Measurements from ENCODE around the gene DUOXA2.
"Not testable (repeated sequence)": the region's sequence is repeated elsewhere in the genome, so short reads cannot be mapped to it uniquely, and the experiment has no call there.

Gene DUOXA2

GRCh38 chr15:45094358-45094730, 19.8 kb upstream of the DUOXA2 start:
- in situ Hi-C loops (cut with MboI; ENCODE audit: low sequenced_read_pairs): no loop called here

- in situ Hi-C loops (cut with MboI; ENCODE audit: low sequenced_read_pairs): no loop called here
These were observed 18.5 kb upstream of the DUOXA2 start for GRCh38 chr15:45095661-45096060.

GRCh38 chr15:45097466-45097865, 16.7 kb upstream of the DUOXA2 start:
- in situ Hi-C loops (cut with MboI; ENCODE audit: low sequenced_read_pairs): no loop called here

DNA sequence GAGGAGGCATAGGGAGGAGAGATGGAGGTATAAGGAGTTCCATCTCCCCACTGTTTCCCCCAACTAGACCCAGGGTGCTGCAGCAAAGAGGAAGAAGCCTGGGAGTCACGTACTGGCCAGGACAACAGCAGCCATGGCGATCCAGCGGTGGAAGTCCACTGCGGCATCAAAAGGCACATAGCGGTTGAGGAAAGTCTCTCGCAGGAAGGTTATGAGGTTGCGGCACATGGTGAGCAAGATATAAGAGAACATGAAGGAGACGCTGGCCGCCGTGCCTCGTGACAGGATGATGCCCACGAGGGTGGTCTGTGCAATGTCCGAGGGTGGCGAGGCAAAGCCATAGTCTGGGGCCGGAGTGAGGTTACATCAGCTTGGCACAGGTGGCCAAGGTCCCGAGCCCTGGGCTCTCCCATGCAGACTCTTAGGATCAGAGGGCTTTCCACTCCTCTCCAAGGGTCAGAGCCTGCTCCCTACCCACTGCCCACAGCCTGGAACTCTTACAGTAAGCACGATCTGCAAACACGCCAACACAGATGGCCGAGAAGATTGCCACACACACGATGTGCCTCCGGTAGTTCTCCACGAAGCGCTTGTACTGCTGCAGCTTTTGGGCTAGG, 14.5 kb upstream of the DUOXA2 start:
- in situ Hi-C loops (cut with MboI; ENCODE audit: low sequenced_read_pairs): no loop called here

- in situ Hi-C loops (cut with MboI; ENCODE audit: low sequenced_read_pairs): no loop called here
These were observed 13.1 kb upstream of the DUOXA2 start for GRCh38 chr15:45100884-45101625.

DNA sequence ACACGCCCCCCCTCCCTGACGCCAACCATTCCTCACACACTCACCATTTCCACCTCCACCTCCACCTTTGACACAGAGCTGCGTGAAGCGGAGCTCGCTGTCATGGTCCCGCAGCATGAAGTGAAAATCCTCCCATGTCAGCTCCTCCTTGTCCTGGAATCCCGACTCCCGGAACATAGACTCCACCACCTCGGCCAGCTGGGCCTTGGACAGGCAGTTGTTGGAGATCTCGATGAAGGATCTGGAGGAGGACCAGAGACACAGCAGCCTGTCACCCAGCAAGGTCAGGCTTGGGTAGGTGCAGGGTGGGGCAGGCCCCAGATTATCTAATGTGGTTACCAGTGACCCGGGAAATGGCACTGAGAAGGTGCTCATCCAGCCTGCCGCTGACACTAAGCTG, 12.4 kb upstream of the DUOXA2 start:
- in situ Hi-C loops (cut with MboI; ENCODE audit: low sequenced_read_pairs): no loop called here

GRCh38 chr15:45102226-45102625, 11.9 kb upstream of the DUOXA2 start:
- in situ Hi-C loops (cut with MboI; ENCODE audit: low sequenced_read_pairs): no loop called here

- in situ Hi-C loops (cut with MboI; ENCODE audit: low sequenced_read_pairs): not testable (repeated sequence)
These were observed 10.0 kb upstream of the DUOXA2 start for GRCh38 chr15:45104170-45104569.

- in situ Hi-C loops (cut with MboI; ENCODE audit: low sequenced_read_pairs): no loop called here
These were observed 8.5 kb upstream of the DUOXA2 start for GRCh38 chr15:45105586-45105985.

GRCh38 chr15:45106002-45106790, 7.9 kb upstream of the DUOXA2 start:
- in situ Hi-C loops (cut with MboI; ENCODE audit: low sequenced_read_pairs): no loop called here

DNA sequence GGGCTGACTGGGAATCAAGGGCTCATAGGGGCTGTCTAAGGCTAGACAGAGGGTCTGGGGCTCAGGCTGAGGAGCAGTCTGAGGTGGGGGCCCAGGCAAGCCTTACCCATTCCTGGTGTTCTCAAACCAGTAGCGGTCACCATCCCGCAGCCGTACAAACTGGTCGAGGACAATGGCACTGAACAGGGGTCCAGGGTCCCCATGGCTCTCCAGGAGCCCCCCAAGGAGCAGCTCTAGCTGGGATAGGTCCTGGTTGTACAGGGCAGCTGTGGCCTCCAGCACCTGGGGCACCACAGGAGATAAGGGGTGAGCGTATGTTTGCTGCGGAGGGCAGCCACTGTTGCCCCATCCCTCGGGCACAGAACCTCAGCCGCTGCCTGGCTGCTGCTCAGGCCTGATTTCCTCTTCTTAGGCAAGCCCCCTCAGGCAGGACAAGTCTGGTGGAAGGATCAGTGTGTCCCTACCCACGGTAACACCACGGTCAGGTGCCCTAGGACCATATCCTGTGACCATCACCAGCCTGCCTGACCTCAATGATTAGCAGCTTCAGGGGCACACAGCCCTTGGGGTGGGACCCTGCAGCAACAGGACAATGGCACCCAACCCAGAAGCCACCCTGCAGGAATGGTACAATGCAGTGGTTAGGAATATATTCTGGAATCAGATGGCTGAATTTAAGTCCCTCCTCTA, 6.0 kb upstream of the DUOXA2 start:
- in situ Hi-C loops (cut with MboI; ENCODE audit: low sequenced_read_pairs): no loop called here

GRCh38 chr15:45110256-45110820, 3.8 kb upstream of the DUOXA2 start:
- in situ Hi-C loops (cut with MboI; ENCODE audit: low sequenced_read_pairs): no loop called here

- in situ Hi-C loops (cut with MboI; ENCODE audit: low sequenced_read_pairs): no loop called here
These were observed 2.6 kb upstream of the DUOXA2 start for GRCh38 chr15:45111390-45112142.

DNA sequence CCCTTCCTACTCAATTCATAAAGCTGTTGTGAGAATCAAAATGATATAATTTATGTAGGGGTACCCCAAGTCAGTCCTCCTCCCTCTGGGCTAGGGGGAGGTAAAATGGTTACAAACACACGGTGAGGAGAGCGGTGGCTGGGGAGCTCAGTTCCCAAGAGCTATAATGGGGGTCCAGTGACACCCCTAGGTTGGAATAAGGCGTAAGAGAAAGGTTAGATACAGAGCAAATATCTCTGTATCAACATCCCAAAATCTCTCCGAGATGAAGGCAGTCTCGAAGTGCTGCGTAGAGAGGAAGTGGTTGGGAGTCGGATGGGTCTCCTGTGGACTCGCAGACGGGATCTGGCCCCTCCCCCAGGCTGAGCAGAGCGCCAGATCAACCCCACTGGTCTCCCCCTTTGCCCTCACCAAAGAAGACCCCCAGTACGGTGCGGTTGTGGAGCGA, 2.0 kb upstream of the DUOXA2 start:
- in situ Hi-C loops (cut with MboI; ENCODE audit: low sequenced_read_pairs): no loop called here

DNA sequence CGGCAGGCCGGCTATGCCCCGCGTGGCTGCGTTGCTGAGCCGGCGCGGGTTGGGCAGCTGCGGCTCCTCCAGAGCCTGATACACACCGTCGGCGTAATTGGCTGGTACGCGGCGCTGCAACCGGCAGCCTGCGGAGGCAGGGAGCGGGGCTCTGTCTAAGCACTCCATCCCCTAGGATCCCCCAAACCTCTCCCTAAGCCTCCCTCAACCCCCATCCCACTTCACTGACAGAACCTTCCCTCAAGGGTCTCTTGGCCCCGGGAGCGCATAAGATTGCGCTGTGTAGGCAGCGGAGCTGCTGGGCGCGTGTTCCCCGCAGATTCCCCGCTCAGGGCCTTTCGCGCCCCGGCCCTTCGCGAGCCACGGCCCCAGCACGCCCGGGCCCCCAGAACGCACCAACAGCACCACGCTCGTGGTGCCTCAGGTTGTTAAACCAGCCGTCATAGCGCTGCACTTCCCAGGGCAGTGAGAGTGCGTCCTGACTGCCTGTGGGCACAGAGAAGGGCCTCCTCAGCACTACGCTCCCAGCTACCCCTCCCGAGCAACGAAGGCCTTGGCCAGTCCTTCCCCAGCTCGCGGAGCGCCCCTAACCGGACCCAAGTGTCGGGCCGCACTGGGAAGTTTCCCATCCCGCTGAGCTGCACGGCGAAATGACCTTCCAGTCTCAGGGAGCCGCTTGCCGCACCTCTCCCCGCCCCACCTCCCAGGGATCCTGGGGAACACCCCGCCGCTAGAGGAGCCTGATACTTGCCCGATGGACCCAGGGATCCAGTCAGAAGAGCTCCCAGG, 1.3 kb upstream of the DUOXA2 start:
- in situ Hi-C loops (cut with MboI; ENCODE audit: low sequenced_read_pairs): no loop called here

GRCh38 chr15:45113380-45113990, 641 bp upstream of the DUOXA2 start:
- in situ Hi-C loops (cut with MboI; ENCODE audit: low sequenced_read_pairs): no loop called here

GRCh38 chr15:45114751-45115085, 592 bp downstream of the DUOXA2 start:
- in situ Hi-C loops (cut with MboI; ENCODE audit: low sequenced_read_pairs): no loop called here

DNA sequence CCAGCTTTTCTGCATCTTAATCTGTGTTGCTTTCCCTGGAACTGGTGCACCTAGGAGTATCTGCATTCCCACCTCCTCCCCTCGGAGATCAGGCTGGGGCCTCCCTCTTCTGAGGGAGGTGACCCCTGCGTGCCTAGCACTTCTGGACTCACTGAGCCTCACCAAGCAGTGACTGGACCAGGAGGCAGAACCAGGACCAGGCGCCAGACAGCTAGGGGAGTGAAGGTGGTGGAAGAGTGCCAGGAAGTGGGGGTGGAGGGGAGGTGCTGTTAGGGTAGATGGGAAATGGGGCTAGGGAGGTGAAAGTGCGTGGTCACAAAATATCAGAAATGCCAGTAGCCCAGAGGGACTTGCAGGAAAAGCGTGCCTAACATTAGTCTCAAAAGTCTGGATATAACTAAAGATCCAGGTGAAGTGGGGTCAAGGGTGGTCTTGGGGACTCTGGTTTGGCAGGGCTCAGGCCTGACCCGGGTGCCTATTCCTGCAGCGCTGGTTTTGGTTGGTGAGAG, 1.2 kb downstream of the DUOXA2 start:
- in situ Hi-C loops (cut with MboI; ENCODE audit: low sequenced_read_pairs): no loop called here

GRCh38 chr15:45116006-45116481, 1.9 kb downstream of the DUOXA2 start:
- in situ Hi-C loops (cut with MboI; ENCODE audit: low sequenced_read_pairs): no loop called here
